Measurements from ENCODE around the gene SLC6A18.
"Not testable (repeated sequence)": the region's sequence is repeated elsewhere in the genome, so short reads cannot be mapped to it uniquely, and the experiment has no call there.

Gene SLC6A18

GRCh38 chr5:1259806-1260480 is 34.8 kb downstream of the SLC6A18 start:
- DNase-seq = no peak

- DNase-seq = no peak
Measured at GRCh38 chr5:1261643-1262042, 36.5 kb downstream of the SLC6A18 start.

GRCh38 chr5:1262381-1262780 is 37.2 kb downstream of the SLC6A18 start:
- no peak for DNase-seq

- no peak for DNase-seq
Measured at GRCh38 chr5:1264211-1264610, 39.0 kb downstream of the SLC6A18 start.

GRCh38 chr5:1265026-1265425 is 39.8 kb downstream of the SLC6A18 start:
- no peak for DNase-seq

- DNase-seq = no peak
Measured at GRCh38 chr5:1265461-1266455, 40.6 kb downstream of the SLC6A18 start.

GRCh38 chr5:1266791-1267190 is 41.6 kb downstream of the SLC6A18 start:
- DNase-seq = no peak

- not testable (repeated sequence) for DNase-seq
Measured at GRCh38 chr5:1267464-1267863, 42.3 kb downstream of the SLC6A18 start.

GRCh38 chr5:1268056-1268455 is 42.9 kb downstream of the SLC6A18 start:
- no peak for DNase-seq

- no peak for DNase-seq
Measured at GRCh38 chr5:1268666-1269065, 43.5 kb downstream of the SLC6A18 start.

GRCh38 chr5:1270426-1270825 is 45.2 kb downstream of the SLC6A18 start:
- no peak for DNase-seq

- DNase-seq = no peak
Measured at GRCh38 chr5:1270933-1271914, 46.0 kb downstream of the SLC6A18 start.

- no peak for DNase-seq
Measured at GRCh38 chr5:1272201-1272600, 47.0 kb downstream of the SLC6A18 start.

- DNase-seq = no peak
Measured at GRCh38 chr5:1273745-1274144, 48.6 kb downstream of the SLC6A18 start.

GRCh38 chr5:1274471-1274870 is 49.3 kb downstream of the SLC6A18 start:
- no peak for DNase-seq

- DNase-seq = not testable (repeated sequence)
Measured at GRCh38 chr5:1275397-1276391, 50.5 kb downstream of the SLC6A18 start.

- DNase-seq = no peak
Measured at GRCh38 chr5:1276930-1277329, 51.7 kb downstream of the SLC6A18 start.

GRCh38 chr5:1277331-1277730 is 52.1 kb downstream of the SLC6A18 start:
- DNase-seq = no peak

- DNase-seq = no peak
Measured at GRCh38 chr5:1277781-1278180, 52.6 kb downstream of the SLC6A18 start.

- DNase-seq = no peak
Measured at GRCh38 chr5:1278216-1278615, 53.0 kb downstream of the SLC6A18 start.

- DNase-seq = no peak
Measured at GRCh38 chr5:1278656-1279442, 53.7 kb downstream of the SLC6A18 start.
